GDM1 (cell line): ENCODE results near the gene UPK2.

Source experiments
- DNase-seq: peaks from one replicate; lab custom pipeline; 2025; lab: John Stamatoyannopoulos, UW

UPK2 gene

GRCh38 chr11:118917481-118918127, 38.5 kb upstream of the UPK2 start:
- no peak for DNase-seq

DNA sequence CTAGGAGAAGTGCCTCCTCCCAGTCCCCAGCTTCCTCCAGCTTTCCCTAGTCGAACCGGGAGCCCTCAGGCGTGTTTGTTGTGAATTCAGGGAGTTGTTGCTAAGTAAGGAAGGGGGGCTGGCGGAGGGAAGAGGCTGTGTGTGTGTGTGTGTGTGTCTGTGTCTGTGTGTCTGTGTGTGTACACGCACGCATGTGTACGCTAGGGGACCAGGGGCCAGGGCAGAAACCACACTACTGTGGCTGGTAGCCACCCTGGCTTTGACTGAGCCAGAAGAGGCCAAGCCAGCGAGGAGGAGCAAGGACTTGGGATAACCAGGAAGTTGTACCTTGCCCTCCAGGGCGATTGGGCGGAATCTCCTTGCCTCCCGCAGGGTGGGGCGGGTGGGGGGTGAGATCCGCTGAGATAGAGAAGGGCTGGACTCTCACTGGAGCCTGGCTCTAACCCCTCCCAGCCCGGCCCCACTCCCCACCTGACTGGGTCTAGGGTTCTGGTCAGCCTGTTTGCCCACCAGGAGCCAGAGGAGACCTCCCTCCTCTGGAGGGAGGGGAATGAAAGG, 37.9 kb upstream of the UPK2 start:
- no peak for DNase-seq

DNA sequence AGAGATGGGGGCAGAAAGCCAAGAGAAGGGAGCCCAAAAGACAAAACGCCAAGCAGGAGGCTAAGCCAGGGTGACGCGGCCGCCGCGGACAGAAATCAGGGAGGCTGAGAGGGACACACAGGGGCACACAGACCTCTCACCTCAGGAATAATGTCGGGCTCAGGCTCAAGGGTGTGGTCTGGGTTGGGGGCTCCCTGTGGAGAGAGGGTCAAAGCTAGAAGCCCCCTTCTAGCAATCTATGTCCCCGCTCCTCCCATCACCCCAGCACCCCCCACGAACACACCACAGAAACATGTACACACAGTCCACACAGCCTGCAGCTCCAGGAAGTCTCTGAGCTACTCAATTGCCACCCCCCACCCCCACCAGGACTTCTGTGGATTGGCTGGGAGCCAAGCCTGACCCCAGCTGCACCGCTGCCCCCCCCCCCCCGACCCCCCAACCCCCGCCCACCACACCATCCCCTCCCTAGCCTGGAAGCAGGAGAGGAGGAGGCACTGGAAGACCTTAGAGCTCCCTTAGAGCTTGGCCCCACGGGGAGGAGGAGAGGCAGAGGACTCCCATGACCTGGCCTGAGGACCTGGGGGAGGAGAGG, 37.3 kb upstream of the UPK2 start:
- DNase-seq, result peak; percentile 21

DNA sequence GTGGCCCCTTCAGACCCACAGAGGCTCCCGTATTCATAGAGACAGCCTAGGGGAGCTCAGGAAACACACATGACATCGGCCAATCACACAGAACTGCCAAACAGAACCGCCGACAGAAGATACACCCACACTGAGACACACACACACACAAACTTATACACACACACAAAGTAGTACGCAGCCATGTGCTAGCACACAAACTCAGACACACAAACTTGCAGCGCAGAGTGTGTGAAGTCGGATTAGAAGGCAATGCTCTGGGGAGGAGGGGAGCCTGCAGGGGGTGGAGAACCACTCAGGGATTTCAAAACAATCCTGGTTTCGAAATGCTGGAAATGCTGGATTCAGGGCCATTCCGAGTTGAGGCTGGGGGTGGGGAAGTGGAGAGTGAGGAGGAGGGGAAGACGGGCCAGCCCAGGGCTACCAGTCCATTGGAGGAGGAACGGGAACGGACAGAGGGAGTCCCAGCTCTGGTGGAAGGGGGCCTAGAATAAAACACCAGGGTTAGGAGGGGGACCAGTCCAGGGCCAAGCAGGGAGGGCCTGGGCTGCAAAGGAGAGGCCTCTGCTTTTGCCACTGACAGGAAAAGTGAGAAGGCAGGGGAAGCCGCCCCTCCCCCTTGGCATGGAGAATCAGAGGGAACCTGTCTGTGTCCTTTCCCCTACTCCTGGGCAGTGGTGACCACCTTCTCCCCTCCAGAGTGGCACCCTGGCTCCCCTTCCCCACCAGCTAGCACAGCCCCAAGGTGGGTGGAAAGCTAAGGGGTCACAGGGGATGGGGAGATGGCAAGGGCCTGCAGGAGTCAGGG, 34.8 kb upstream of the UPK2 start:
- no peak for DNase-seq

DNA sequence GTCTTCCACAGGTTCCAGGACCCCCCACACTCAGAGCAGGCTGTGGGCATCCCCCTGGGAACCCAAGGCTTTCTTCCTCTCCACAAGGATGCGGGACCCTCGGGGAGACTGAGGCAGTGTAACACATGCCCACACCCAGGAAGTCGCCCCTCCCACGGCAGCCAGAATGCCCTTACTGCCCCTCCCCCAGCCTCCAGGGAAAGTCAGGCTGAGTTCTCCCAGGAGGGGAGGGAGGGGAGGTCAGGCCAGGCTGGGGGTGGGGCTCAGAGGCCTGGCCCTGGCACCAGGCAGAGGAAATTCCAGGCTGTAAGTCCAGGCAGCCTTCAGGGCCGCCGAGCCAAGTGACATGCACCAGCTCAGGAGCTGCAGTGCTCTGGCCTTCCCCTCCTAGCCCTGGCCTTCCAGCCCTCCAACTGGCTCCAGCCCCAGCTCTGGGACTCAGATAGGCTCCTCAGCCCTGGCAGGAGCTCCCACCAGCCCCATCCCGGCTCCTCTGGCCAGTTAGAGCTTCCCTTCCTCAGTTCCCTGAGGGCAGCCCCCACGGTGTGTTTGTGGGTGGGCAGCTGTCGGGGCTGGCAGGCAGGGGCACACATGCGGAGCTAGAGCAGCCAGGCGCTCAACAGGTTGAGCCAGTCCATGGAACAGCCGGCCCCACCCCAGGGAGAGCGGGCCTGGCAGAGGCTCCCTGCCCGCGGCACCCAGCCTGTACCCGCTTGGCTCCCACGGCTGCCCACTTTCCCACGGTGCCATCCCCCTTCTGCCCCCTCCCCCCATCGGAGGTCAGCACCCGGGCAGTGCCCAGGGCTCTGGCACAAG, 34.0 kb upstream of the UPK2 start:
- DNase-seq, result no peak

DNA sequence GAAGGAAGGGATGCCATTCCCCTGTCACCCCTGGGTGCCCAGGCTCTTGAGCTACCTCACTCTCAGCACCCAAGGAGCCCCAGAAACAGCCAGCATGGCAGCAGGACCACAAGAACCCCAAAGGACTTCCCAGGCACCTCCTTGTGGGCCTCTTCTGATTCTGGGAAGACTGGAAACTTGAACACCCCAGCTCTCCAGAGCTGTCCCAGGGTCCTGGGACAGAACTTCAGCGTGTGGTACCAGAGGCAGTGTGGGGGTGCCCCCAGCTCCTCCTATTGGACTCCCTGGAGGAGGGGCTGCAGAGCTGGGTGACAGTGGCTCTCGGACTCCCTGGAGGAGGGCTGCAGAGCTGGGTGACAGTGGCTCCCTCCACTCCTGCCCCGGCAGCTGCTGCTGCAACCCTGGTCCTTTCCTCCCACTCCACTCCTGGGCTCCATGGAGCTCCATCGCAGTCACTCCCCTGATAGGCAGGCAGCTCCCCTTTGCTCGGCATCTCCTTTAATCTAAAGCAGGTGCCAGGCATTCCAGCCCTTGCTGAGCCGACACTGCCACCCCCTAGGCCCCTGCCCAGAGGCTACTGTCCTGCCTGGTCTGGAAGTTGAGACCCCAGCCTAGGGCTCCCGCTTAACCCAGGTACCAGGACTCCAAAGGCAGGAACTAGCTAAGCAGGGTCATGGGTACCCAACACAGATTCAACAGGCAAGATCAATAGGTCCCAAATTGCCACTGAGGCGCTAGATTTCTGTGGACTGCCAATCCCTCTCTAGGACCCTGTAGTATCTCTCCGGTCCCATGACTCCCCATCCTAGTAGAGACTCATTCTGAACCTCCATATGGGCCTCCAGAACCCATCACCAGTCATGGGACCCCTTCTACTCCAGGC, 33.1 kb upstream of the UPK2 start:
- DNase-seq, result no peak

DNA sequence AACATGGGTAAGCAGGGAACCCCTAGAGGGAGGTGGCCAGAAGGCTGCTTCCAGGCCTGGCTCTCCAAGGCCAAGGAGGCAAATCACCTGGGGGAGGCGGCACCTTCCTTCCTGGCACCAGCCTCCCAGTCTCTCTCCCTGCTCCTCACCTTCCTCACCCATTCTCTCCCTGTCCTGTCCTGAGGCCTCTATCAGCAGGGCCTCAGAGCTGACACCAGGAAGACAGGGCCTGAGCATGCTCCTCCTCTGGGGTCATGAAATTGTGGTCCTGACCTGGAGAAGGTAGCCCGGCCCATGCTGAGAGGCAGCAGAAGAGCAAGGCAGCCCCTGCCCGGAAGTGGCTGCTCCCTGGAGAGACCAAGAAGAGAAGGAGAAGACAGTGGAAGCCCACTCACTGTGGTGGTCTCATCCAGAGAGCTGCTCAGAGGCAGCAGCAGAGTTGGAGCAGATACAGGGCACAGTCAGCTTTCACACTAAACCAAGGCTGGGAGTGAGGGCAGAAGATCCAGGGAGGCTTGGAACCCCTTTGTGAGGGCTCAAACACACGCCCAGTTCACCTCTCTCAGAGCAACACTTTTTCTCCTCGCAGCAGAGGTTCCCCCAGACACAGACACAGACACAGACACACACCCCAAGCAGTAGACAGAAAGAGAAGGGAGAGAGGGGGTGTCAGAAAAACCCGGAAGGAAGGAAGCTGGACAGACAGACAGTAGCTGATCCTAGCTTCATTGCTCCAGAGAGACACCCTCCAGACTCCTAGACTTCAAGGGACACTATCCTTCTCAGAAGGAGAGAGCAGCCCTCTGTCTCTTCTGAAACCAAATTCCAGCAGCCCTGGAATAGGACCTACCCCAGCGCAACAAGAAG, 32.1 kb upstream of the UPK2 start:
- no peak for DNase-seq

DNA sequence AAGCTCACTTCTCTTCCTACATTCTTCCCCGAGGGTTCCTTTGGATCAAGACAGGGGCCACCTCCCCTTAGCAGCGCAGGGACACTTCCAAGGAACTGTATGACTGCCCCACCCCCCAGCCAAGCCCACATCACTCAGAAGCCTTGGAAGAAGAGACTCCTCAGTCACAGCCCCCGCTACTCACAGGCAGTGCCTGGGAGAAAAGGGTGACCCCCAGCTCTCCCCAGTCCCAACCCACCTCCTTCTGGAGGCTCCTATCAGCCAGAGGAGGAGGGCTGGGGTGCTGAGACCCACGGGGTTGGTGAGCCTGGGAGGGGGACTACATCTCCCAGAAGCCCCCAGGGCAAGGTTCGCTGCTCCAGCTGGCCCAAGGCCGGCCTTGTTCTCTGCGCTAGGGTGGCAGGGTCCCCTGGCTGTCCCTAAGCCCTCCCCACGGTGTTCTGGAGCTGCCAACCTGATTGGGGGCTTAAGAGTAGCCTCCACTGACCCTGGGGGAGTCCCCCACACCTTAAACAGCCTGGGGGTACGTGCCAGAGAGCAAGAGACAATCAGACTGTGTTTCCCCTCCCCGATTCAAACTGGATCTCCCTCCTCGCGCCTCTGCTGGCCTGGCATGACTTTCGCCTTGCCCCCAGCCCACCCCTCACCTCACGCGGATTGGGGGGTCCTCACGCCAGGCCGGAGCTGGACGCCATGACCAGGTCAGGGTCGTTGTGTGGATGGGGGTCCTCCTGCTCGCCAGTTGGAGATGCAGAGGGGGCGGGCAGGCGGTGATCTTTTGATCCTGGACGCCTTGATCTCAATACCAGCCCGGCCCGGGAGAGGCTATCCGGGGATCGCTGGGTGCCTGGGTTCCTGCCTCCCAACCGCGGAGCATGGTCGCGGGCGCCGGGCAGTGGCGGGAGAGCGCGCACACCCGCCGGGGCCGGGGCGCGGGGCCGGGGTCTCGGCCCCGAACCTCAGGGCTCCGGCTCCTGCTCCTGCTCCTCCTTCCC, 31.2 kb upstream of the UPK2 start:
- no peak for DNase-seq

DNA sequence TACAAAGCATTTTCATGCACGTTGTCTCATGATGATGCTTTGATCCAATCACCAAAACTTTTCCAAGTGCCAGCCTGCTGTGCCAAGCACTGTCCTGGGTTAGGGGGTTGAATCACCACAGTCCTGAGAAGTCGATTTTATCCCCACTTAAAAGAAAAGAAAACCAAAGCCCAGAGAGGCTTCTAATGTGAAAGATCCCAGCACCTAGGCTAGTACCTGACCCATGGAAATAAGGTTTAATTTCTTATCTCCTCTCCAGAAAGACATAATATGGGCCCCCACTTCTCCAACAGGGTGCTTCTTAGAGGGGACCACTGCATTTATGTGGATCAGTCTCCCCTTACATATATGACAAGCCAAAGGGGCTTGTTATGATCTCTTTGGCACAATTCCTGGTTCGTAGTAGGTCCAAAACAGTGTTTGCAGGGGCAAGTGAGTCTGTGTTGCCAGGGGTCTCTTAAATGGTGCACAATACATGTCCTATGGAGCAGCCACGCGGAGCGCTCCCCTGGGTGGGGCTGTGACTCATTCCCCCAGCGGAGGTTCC, 28.5 kb upstream of the UPK2 start:
- DNase-seq, result no peak

- peak; percentile 79 for DNase-seq
Observed at GRCh38 chr11:118928101-118928869, 27.8 kb upstream of the UPK2 start.

GRCh38 chr11:118928870-118929500, 27.1 kb upstream of the UPK2 start:
- peak; percentile 55 for DNase-seq

DNA sequence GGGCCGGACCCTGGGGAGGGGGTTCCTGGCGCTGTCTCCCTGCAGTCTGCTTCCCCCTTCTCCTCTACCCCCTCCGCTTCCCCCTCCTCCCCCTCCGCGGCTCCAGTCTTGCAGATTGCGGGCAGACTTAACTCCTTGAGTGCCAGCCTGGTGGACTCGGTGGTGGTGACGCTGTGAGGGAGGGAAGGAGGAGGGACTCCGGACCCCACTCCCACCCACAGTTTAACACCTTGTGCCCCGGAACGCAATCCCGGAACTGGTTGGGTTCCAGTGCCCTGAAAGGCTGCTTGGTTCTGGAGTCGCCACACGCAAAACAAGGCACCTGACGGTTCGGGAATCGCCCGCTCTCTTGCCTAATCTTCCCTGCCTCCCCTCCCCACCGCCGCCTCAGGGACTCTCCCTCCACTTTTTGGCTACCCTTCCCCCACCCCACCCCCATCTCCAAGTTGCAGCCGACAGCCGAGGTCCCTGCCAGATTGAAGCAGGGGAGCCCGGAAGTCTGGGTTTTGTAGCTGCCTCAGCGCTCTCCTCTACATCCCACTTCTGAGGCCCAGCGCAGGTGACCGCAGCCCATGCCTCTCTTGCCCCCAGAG, 26.5 kb upstream of the UPK2 start:
- DNase-seq, result peak; percentile 85

- DNase-seq, result peak; percentile 54
Observed at GRCh38 chr11:118930094-118930712, 25.9 kb upstream of the UPK2 start.

GRCh38 chr11:118931571-118931970, 24.5 kb upstream of the UPK2 start:
- no peak for DNase-seq

DNA sequence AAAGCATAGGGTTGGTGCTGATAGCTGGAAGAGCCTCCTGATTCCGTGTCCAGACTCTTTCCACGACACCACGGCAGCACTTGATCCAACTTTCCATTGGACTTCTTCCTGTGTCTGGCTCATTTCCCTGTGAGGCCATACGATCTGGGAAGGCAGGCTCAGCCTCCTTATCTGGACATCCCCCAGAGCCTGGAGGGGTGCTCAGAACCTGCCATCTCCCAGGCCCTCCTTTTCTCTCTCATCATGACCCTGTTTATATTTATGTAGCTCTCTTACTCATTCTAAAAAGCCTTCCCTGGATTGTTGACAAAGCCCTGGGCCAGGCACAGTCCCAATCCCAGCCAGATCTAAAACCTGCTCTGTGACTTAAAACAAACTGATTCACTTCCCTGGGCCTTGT, 22.6 kb upstream of the UPK2 start:
- DNase-seq, result no peak

- no peak for DNase-seq
Observed at GRCh38 chr11:118935376-118935775, 20.7 kb upstream of the UPK2 start.
